GM11168 (cell line): ENCODE measurements around the gene PSMD2.

Experiments
- in situ Hi-C: fragments of 300-500 bp; cut with MboI; formaldehyde crosslinking; loops from one replicate; pipeline ENCODE4 v1.12.0; 2022; ENCODE audit warnings: low sequenced_read_pairs; ENCODE audit not compliant: unreplicated experiment

Gene PSMD2

GRCh38 chr3:184298759-184299487 lies at the start of gene PSMD2:
TSS of gene PSMD2 (plus strand) at chr3:184299241. CDS start at chr3:184299267, 26 bp downstream.
- in situ Hi-C loops: no loop called here

DNA sequence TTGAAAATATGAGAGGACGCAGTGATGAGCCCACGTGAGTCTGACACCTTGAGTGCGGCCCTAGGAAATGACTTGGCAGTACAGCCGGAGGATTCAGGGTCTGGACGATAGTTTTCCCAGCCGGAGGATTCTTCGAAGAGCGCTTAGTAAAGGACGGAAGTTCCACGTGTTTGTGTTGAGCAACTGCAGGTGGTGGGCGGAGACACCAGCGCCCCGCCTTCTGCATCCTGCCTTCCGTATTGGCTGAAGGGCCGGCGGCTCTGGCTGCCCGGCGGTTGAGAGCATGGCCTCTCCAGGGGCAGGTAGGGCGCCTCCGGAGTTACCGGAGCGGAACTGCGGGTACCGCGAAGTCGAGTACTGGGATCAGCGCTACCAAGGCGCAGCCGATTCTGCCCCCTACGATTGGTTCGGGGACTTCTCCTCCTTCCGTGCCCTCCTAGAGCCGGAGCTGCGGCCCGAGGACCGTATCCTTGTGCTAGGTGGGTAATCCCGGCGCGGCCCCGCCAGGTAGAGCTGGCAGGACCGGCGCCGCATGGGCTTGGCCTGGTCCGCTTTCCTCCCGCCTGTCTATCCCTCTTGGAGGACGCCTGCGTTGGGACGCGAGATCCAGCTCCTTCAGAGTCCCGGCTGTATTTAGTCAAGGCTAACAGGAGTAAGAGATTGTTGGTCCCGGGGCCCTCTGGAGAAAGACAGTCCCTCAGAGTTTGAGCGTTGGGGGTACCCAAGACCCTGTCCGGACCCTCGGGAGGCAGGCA lies 49.5 kb upstream of the PSMD2 start, which contains the start of gene EEF1AKMT4:
EEF1AKMT4 (plus strand) TSS at position 261 of the 755 bp plus-strand sequence; CDS start at position 284, 23 bp downstream.
- in situ Hi-C loops: loop anchor here (25.0 kb wide), 1 partner anchor 362 kb away; the partner anchor contains the start of gene PARL

DNA sequence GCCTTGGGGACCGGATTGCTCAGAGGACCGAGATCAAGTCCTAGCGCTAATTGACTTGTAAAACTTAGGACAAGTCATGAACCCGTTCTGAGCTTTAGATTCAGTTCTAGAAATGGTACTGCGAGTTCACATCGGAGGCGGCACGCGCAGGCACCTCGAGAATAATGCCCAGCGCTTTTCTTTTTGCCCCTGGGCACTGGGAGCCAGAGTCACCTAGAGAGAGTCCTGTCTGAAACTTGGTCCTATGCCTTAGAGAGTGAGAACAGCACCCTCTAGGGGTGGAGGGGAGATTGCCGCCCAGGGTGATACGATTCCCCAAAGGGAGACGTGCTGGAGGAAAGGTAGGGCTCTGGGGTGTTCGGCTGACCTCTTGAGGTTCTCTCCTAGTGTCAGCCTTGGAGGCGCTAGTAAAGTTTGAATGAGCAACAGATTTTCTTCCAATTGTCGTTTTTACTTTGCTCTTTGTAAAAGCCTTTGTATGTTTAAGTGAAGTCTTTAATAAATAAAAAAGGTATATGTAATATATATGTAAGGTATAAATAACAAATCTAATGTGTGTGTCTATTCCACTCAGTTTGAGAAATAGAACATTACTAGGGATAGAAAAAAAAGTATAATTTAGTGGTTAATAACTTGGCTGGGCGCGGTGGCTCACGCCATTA lies 48.7 kb upstream of the PSMD2 start:
- in situ Hi-C loops: loop anchor here (25.0 kb wide), 1 partner anchor 363 kb away; the partner anchor contains the start of gene PARL

DNA sequence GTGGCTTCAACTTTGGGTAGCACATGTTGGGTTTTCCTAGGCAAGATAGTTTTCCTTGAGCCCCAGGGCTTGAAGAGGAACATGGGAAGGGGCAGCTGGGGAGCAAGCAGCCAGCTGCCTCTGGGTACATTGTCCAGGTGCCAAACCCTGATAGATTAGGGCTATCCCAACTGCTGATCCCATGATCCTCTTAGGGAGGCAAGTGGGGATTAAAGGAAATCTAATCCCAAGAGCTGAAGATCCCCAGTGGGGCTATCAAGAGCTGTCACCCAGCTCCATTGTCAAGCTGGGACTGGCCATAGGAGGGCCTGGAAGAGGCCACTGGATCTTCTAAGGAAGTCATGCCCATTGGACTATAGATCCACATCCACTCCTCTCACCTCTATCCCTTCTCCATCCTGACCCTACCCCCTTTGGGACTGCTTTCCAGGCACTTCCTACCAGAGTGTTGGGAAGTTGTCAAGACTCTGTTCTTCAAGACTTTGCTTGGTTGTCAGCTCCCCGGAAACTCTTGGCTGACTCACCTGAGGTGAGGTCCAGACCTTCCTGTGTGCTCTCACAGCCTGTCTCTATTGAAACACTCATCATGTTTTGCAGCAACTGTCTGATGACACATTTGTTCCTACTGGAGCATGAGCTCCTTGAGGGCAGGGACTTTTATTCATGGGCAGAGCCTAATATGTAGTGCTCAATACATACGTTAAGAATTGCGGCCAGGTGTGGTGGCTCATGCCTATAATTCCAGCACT lies 43.6 kb upstream of the PSMD2 start:
- in situ Hi-C loops: loop anchor here (25.0 kb wide), 1 partner anchor 368 kb away; the partner anchor contains the start of gene PARL

GRCh38 chr3:184257083-184257915 lies 41.7 kb upstream of the PSMD2 start:
- in situ Hi-C loops: loop anchor here (25.0 kb wide), 1 partner anchor 370 kb away; the partner anchor contains the start of gene PARL

DNA sequence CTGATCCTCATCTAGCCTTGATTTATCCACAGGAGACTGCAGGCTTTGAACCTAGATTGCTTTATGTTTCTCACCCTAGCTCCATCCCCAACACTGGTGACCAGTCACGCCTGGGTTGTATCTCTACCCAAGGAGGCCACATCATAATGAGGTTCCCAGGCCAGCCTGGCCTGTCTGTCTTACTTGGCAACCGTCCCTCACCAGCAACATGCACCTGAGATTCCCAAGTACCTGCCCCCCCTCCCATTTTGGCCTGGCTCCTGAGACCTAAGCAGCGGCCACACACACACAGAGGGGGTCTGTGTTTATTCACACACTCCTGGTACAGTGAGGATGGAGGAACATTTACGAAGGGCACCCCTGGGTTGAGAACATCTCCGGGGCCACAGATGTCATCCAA lies 40.1 kb upstream of the PSMD2 start:
- in situ Hi-C loops: loop anchor here (25.0 kb wide), 1 partner anchor 372 kb away; the partner anchor contains the start of gene PARL

DNA sequence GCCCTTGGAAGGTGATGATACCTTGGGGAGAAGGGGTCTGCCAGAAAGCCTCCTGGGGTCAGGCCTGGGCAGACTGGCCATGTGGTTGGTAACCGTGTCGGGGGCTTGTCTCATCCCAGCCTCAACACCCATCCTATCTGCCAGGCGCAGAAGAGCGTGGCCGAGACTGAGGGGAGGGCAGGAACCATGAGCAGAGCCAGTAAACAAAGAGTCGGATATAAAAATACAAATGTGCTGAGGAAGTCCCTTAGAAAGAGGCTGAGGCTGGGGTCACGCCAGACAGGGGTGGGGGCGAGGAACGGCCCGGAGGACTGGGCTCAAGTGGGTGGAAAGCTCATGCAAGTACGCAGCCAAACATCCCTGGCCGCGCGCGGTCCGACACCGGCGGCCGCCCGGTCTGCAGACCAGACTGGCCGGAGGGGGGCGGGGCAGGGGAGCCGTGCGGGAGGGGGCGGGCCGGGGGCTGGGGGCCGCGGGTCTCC lies 39.6 kb upstream of the PSMD2 start:
- in situ Hi-C loops: loop anchor here (25.0 kb wide), 1 partner anchor 372 kb away; the partner anchor contains the start of gene PARL

DNA sequence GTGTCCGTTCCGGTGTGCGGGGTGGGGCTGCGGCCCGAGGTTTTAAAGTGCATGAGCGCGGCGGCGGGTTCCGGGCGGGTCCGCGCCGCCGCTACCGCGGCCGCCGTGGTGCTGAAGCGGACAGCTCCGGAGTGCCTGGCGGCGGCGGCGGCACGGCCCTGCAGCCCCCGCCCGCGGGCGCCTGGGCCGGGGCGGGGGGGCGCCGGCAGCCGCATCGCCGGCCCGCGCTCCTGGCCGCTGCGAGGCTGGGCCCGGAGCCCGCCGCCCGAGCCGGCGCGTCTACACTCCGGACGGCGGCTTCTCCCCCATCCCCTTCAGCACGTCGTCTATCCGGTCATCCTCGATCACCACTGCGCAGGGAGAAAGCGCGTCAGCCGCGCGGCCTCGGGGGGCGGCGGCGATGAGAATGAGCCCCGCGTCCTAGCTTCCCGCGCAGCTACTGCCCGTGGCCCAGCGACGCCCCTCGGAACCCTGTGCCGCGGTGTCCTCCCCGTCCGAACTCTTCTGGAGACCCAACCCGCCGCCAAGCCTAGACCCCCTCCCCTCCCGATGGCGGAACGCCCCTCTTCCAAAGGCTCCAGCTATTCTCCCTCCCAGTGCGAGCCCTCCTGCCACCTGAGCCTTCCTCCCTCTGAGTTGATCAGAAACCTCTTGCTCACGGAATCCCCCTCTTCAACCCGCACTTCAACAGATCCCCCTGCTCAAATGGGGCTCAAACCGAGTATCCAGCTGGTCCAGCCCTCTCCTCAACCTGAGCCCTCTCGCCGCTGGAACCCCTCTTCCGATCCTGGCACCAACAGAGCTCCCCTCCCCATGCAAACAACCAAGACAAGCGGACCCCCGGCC lies 38.9 kb upstream of the PSMD2 start:
- in situ Hi-C loops: loop anchor here (25.0 kb wide), 1 partner anchor 373 kb away; the partner anchor contains the start of gene PARL

DNA sequence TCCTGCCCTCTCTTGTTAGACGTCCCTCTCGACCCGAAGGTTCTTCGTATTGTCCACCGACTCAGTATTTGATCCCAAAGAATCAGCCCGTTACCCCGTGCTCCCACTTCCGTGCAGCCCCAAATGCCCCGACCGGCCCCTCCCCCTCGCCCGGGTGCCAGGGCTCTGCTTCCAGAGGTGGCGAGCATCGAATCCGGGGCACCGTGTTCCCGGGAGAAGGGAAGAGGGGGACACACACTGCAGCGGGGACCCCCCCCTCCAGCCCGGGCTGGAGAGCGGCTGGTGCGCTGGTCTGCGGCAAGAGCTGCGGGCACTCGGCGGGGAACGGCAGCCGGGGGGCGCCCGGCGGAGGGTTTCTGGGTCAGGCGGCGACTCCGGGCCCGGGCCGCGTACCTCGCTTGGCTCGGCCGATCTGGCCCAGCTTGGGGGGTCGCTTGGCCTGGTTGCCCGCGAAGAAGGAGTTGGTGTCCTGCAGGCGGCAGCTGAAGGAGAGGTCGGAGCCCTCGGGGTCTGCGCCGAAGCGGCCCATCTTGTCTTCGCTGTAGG lies 38.2 kb upstream of the PSMD2 start:
- in situ Hi-C loops: loop anchor here (25.0 kb wide), 1 partner anchor 373 kb away; the partner anchor contains the start of gene PARL

- in situ Hi-C loops: loop anchor here (25.0 kb wide), 1 partner anchor 374 kb away; the partner anchor contains the start of gene PARL
Observed at GRCh38 chr3:184261270-184261853, 37.7 kb upstream of the PSMD2 start, which contains the start of gene CAMK2N2. TSS of gene CAMK2N2 (minus strand) at chr3:184261553. CDS start at chr3:184261285, 268 bp downstream.

GRCh38 chr3:184261854-184262763 lies 36.9 kb upstream of the PSMD2 start:
- in situ Hi-C loops: loop anchor here (25.0 kb wide), 1 partner anchor 375 kb away; the partner anchor contains the start of gene PARL

- in situ Hi-C loops: loop anchor here (25.0 kb wide), 1 partner anchor 375 kb away; the partner anchor contains the start of gene PARL
Observed at GRCh38 chr3:184262764-184263179, 36.3 kb upstream of the PSMD2 start.

DNA sequence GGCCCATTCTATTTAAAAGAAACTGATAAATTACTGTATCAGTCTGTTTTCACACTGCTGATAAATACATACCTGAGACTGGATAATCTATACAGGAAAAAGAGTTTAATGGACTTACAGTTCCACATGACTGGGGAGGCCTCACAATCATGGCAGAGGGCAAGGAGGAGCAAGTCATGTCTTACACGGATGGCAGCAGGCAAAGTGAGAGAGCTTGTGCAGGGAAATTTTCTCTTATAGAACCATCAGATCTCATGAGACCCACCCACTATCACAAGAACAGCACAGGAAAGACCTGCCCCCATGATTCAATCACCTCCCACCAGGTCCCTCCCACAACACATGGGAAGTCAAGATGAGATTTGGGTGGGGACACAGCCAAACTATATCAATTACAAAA lies 31.8 kb upstream of the PSMD2 start:
- in situ Hi-C loops: loop anchor here (25.0 kb wide), 1 partner anchor 380 kb away; the partner anchor contains the start of gene PARL

DNA sequence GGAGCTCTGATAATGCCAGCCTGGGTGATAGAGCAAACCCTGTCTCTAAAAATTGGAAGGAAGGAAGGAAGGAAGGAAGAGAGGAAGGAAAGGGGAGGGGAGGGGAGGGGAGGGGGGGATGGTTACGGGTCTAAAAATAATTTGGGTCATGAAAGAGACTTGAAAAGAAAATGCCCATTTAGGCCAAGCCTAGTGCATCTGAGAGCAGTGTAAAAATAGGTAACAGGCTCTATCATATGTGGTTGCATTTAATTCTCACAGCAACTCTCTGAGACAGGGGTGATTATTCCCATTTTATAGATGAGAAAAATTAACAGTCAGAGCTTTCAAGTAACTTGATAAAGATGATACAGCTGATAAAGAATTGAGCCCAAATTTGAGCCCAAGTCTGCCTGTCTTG lies 26.8 kb upstream of the PSMD2 start:
- in situ Hi-C loops: loop anchor here (25.0 kb wide), 1 partner anchor 385 kb away; the partner anchor contains the start of gene PARL

- in situ Hi-C loops: no loop called here
Observed at GRCh38 chr3:184275381-184275701, 23.7 kb upstream of the PSMD2 start.
